ENCODE results near the gene CYRIA.

- TF ChIP-seq POLR2A (IDR thresholded peaks at IDR 0.05), result no peak
- no peak for TF ChIP-seq CTCF (IDR thresholded peaks at IDR 0.05)
Measured at GRCh38 chr2:16629770-16630169, 35.9 kb downstream of the CYRIA start.

Data from testis (tissue), 2 donors.